Measurements from ENCODE around the gene PGBD1. TPM values are rescaled to one million over a fixed set of nuclear protein-coding genes. Genes with fewer than 3 reads are reported as not detected.
A peak's percentile ranks its signal among the peaks of the same experiment; 100 is the strongest.

Gene PGBD1
- total and polyA plus RNA-seq, 7 experiments from 2014 or later = 0.60 to 1.7 (median 1.1) TPM

DNA sequence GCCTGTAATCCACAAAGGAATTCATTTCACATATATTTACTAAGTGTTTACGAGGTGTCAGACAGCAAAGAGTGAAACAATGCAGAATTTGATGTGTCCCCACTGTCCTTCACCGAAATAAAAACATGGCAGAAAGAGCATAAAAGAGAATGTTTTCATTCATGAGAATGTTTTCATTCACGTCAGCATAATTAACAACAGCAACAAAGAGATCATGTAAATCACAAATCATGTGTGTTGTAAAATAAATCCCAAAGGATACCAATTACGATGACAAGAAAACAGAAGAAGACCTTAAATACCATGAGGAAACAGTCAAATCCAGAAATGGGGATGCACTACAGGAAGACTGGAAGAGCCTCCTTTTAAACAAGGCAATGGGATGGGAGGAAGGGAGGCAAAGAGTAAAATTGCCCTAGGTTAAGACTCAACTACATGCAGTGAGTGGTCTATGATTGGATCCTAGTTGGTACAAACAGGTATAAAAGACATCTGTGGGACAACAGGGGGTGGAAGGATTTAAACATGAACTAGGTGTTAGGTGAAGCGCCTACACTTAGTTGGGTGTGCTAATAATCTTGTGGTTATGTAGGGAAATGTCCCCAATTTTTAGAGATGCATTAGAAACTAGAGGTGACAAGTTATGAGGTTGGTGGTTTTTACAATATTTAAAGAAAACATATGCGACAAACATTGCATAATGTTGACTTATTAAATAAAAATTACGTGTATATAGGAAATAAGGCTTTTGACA lies 53.1 kb downstream of the PGBD1 start:
- peaks cover 9 to 10% of the 10 kb centered on the region in 2 donors for H3K4me1 ChIP-seq (ENCODE audit: control insufficient read depth in 2 of 2, insufficient read depth in 2 of 2, low read length in 2 of 2)
- POLR2A ChIA-PET = interaction anchor here (2.2 to 3.2 kb wide), 3 partner anchors 13 to 194 kb away, joined by 11 to 17 read pairs (median 15); partner anchors contain the start of genes ZKSCAN3 and ZKSCAN8
- no peak overlapping the region for H3K27ac ChIP-seq (ENCODE audit: low read depth, low read length)
- intact Hi-C loops (cut with micrococcal nuclease) = loop anchor here (1.0 to 10.0 kb wide), 13 partner anchors 67 to 1157 kb away; partner anchors contain the start of genes ZKSCAN4 (in 2 of the 2), ZSCAN23 (in 2 of the 2), ZSCAN26 (in 2 of the 2) and ZKSCAN8 (in 1 of the 2)
- Mint-ChIP-seq H3K27ac (peak overlapping the region in 7 of 9 donors; percentile 11 to 84 (median 47)), H3K4me3 (peak overlapping the region in 5 of 10 donors; percentile 6 to 58 (median 24)), H3K36me3 (peaks cover 0 to 2% (median 0%) of the 10 kb centered on the region in 5 donors), H3K27me3 (peaks cover 0 to 3% (median 0%) of the 10 kb centered on the region in 5 donors), H3K4me1 (peaks cover 0 to 16% (median 9%) of the 10 kb centered on the region in 7 donors), H3K9me3 (peaks cover 0 to 4% (median 0%) of the 10 kb centered on the region in 11 donors)
- CTCF ChIA-PET = interaction anchor here (0.9 to 1.2 kb wide), 2 partner anchors 21 to 1210 kb away, joined by 5 to 6 read pairs; no protein-coding TSS in a partner anchor
- no peak for DNase-seq
- H3K36me3 ChIP-seq (ENCODE audit: control insufficient read depth in 2 of 3, insufficient read depth in 3 of 3, low read length in 3 of 3) = peaks cover 0 to 6% (median 0%) of the 10 kb centered on the region in 3 experiments
- H3K27me3 ChIP-seq (ENCODE audit: control insufficient read depth in 2 of 2, insufficient read depth in 2 of 2, low read length in 2 of 2) = no peaks in the 10 kb centered on the region
- no peak overlapping the region for H3K4me3 ChIP-seq (ENCODE audit: low read length)
- no peaks in the 10 kb centered on the region for H3K9me3 ChIP-seq (ENCODE audit: control insufficient read depth in 2 of 3, low read length in 3 of 3)
- ATAC-seq = no peak

DNA sequence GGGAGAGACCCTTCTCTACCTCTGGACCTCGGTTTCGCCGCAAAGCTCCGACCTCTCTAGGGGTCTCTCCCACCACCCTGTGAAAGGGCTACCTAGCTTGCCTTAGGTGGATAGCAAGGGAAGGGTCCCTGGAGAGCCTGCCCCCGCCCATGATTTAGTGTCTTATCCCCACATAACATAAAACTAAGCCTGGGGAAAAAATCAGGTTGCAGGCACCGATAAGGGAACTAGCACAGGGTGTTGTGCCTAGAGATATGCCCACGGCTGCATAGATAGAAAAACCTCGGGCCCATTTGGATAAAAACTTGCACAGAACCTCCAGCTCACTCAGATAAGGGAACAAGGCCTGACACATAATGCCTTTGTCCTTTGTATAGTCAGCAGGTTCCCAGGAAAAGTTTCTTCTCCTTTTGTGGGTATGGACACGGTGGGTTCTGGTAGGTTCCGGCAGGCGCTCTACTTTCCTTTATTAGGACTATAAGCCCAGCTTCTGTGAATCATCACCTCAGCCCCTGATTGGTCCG lies 53.7 kb downstream of the PGBD1 start:
- CTCF ChIA-PET = interaction anchor here (0.9 to 1.2 kb wide), 2 partner anchors 20 to 1211 kb away, joined by 5 to 6 read pairs; no protein-coding TSS in a partner anchor

DNA sequence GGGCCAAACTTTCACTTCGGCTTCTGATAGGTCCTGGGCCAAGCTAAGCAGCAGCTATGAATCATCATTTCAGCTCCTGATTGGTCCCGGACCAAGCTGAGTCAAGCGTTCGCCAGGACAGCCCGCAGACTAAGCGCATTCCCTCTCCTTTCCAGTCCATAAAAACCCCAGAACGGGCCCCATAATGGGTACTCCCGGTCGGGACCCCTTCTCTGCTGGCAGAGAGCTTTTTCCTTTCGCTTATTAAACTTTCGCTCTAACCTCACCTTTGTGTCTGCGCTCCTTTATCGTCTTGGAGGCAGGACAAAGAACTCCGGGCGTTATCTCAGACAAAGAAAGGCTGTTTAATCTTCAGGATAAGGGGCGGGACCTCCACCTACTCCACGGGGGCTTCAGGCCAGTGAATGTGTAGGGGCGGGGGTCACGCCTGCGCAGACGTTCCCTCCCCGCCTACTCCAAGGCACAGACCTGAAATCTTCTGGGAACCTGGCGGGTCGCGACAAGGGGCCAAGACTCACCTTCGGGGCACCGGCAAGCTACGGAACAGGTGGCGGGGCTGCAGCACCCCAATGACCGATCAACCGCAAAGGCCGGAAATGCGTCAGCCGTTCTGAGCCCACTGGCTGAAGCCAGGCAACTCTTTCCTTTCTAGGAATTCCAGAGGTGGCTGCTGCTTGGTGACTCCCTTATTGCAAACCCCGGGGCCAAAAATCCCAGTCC lies 54.4 kb downstream of the PGBD1 start, which contains the start of gene ZSCAN31:
TSS of gene ZSCAN31 (minus strand) at position 585 of the 720 bp plus-strand sequence. CDS start 6,465 bp downstream, outside the sequence.
- peaks cover 0 to 9% (median 5%) of the 10 kb centered on the region in 5 donors for H3K36me3 Mint-ChIP-seq
- peaks cover 0 to 3% (median 0%) of the 10 kb centered on the region in 5 donors for H3K27me3 Mint-ChIP-seq
- Histone ChIP-seq H3K36me3 (ENCODE audit: control insufficient read depth in 2 of 3, insufficient read depth in 3 of 3, low read length in 3 of 3) (peaks cover 0 to 6% (median 0%) of the 10 kb centered on the region in 3 experiments), H3K4me3 (ENCODE audit: low read length) (peak within 1 kb of the TSS; percentile 97), H3K27ac (ENCODE audit: low read depth, low read length) (peak within 1 kb of the TSS; percentile 92), H3K9me3 (ENCODE audit: control insufficient read depth in 2 of 3, low read length in 3 of 3) (no peaks in the 10 kb centered on the region), H3K27me3 (ENCODE audit: control insufficient read depth in 2 of 2, insufficient read depth in 2 of 2, low read length in 2 of 2) (no peaks in the 10 kb centered on the region), H3K4me1 (ENCODE audit: control insufficient read depth in 2 of 2, insufficient read depth in 2 of 2, low read length in 2 of 2) (peaks cover 9 to 10% of the 10 kb centered on the region in 2 donors)
- CTCF ChIA-PET = interaction anchor here (0.9 to 1.2 kb wide), 2 partner anchors 20 to 1211 kb away, joined by 5 to 6 read pairs; no protein-coding TSS in a partner anchor
- DNase-seq (peak; percentile 43 to 87 (median 76)), ATAC-seq (peak; percentile 95)
- peaks cover 0 to 8% (median 3%) of the 10 kb centered on the region in 11 donors for H3K9me3 Mint-ChIP-seq
- H3K27ac Mint-ChIP-seq = peak within 1 kb of the TSS in 1 of 9 donors; percentile 47
- H3K4me1 Mint-ChIP-seq = peaks cover 0 to 16% (median 9%) of the 10 kb centered on the region in 7 donors
- peak within 1 kb of the TSS in 1 of 10 donors; percentile 58 for H3K4me3 Mint-ChIP-seq
- POLR2A ChIA-PET = interaction anchor here (0.6 to 3.2 kb wide), 10 partner anchors 12 to 1216 kb away, joined by 3 to 17 read pairs (median 4); partner anchors contain the start of genes ZKSCAN3, ZKSCAN8 and ZSCAN26
- intact Hi-C loops (cut with micrococcal nuclease) = loop anchor here (1.0 to 10.0 kb wide), 14 partner anchors 14 to 1158 kb away; partner anchors contain the start of genes ZKSCAN3 (in 2 of the 2), ZKSCAN4 (in 2 of the 2), ZSCAN23 (in 2 of the 2) and ZSCAN26 (in 2 of the 2)

More for the DNA sequence above, 53.7 kb downstream of the PGBD1 start:
- Histone ChIP-seq H3K27me3 (ENCODE audit: control insufficient read depth in 2 of 2, insufficient read depth in 2 of 2, low read length in 2 of 2) (no peaks in the 10 kb centered on the region), H3K27ac (ENCODE audit: low read depth, low read length) (peak overlapping the region; percentile 92), H3K36me3 (ENCODE audit: control insufficient read depth in 2 of 3, insufficient read depth in 3 of 3, low read length in 3 of 3) (peaks cover 0 to 6% (median 0%) of the 10 kb centered on the region in 3 experiments), H3K9me3 (ENCODE audit: control insufficient read depth in 2 of 3, low read length in 3 of 3) (no peaks in the 10 kb centered on the region), H3K4me1 (ENCODE audit: control insufficient read depth in 2 of 2, insufficient read depth in 2 of 2, low read length in 2 of 2) (peaks cover 9 to 10% of the 10 kb centered on the region in 2 donors), H3K4me3 (ENCODE audit: low read length) (peak overlapping the region; percentile 97)
- Mint-ChIP-seq H3K9me3 (peaks cover 0 to 7% (median under 1%) of the 10 kb centered on the region in 11 donors), H3K36me3 (peaks cover 0 to 5% (median under 1%) of the 10 kb centered on the region in 5 donors), H3K4me3 (peak overlapping the region in 1 of 10 donors; percentile 58), H3K27me3 (peaks cover 0 to 3% (median 0%) of the 10 kb centered on the region in 5 donors), H3K4me1 (peaks cover 0 to 16% (median 9%) of the 10 kb centered on the region in 7 donors), H3K27ac (peak overlapping the region in 1 of 9 donors; percentile 47)
- no peak for ATAC-seq
- intact Hi-C loops (cut with micrococcal nuclease) = loop anchor here (1.0 to 10.0 kb wide), 13 partner anchors 68 to 1158 kb away; partner anchors contain the start of genes ZKSCAN4 (in 2 of the 2), ZSCAN23 (in 2 of the 2), ZSCAN26 (in 2 of the 2) and ZKSCAN8 (in 1 of the 2)
- POLR2A ChIA-PET = interaction anchor here (0.6 to 3.2 kb wide), 8 partner anchors 12 to 497 kb away, joined by 3 to 17 read pairs (median 8); partner anchors contain the start of genes ZKSCAN3, ZKSCAN8 and ZSCAN26
- DNase-seq = no peak

- intact Hi-C loops (cut with micrococcal nuclease) = loop anchor here (1.0 to 10.0 kb wide), 9 partner anchors 13 to 1159 kb away; partner anchors contain the start of genes ZKSCAN3 (in 2 of the 2), ZSCAN23 (in 2 of the 2), ZKSCAN4 (in 1 of the 2) and ZKSCAN8 (in 1 of the 2)
- peak overlapping the region; percentile 97 for H3K4me3 ChIP-seq (ENCODE audit: low read length)
- DNase-seq = peak in 6 of 9 donors; percentile 18 to 34 (median 30)
- peak overlapping the region; percentile 92 for H3K27ac ChIP-seq (ENCODE audit: low read depth, low read length)
- Mint-ChIP-seq H3K4me1 (peaks cover 0 to 16% (median 9%) of the 10 kb centered on the region in 7 donors), H3K27ac (no peak overlapping the region), H3K27me3 (peaks cover 0 to 3% (median 0%) of the 10 kb centered on the region in 5 donors), H3K36me3 (peaks cover 0 to 11% (median 5%) of the 10 kb centered on the region in 5 donors), H3K9me3 (peaks cover 0 to 12% (median 6%) of the 10 kb centered on the region in 11 donors), H3K4me3 (no peak overlapping the region)
- peaks cover 0 to 6% (median 0%) of the 10 kb centered on the region in 3 experiments for H3K36me3 ChIP-seq (ENCODE audit: control insufficient read depth in 2 of 3, insufficient read depth in 3 of 3, low read length in 3 of 3)
- no peaks in the 10 kb centered on the region for H3K27me3 ChIP-seq (ENCODE audit: control insufficient read depth in 2 of 2, insufficient read depth in 2 of 2, low read length in 2 of 2)
- ChIA-PET CTCF (interaction anchor here (0.7 kb wide), 1 partner anchor 1301 kb away, joined by 3 read pairs; no protein-coding TSS in a partner anchor), POLR2A (interaction anchor here (0.8 to 3.2 kb wide), 6 partner anchors 11 to 1217 kb away, joined by 3 to 17 read pairs (median 12); partner anchors contain the start of genes ZKSCAN3, ZKSCAN8 and ZSCAN26)
- no peak for ATAC-seq
- H3K9me3 ChIP-seq (ENCODE audit: control insufficient read depth in 2 of 3, low read length in 3 of 3) = no peaks in the 10 kb centered on the region
- peaks cover 9 to 10% of the 10 kb centered on the region in 2 donors for H3K4me1 ChIP-seq (ENCODE audit: control insufficient read depth in 2 of 2, insufficient read depth in 2 of 2, low read length in 2 of 2)
Measured at GRCh38 chr6:28336284-28337120, 55.1 kb downstream of the PGBD1 start.

GRCh38 chr6:28337121-28337520 lies 55.7 kb downstream of the PGBD1 start:
- Mint-ChIP-seq H3K4me1 (peaks cover 0 to 16% (median 9%) of the 10 kb centered on the region in 7 donors), H3K27ac (no peak overlapping the region), H3K4me3 (no peak overlapping the region), H3K27me3 (peaks cover 0 to 3% (median 0%) of the 10 kb centered on the region in 5 donors), H3K9me3 (peaks cover 0 to 12% (median 6%) of the 10 kb centered on the region in 11 donors), H3K36me3 (peaks cover 0 to 11% (median 5%) of the 10 kb centered on the region in 5 donors)
- no peaks in the 10 kb centered on the region for H3K9me3 ChIP-seq (ENCODE audit: control insufficient read depth in 2 of 3, low read length in 3 of 3)
- CTCF ChIA-PET = interaction anchor here (1.2 to 1.9 kb wide), 2 partner anchors 18 to 196 kb away, joined by 3 to 6 read pairs; partner anchors contain the start of gene ZKSCAN8
- intact Hi-C loops (cut with micrococcal nuclease) = loop anchor here (5.0 to 10.0 kb wide), 8 partner anchors 85 to 1160 kb away; partner anchors contain the start of genes ZSCAN23 (in 2 of the 2), ZKSCAN4 (in 1 of the 2), ZKSCAN8 (in 1 of the 2) and ZNF184 (in 1 of the 2)
- ATAC-seq = no peak
- H3K27ac ChIP-seq (ENCODE audit: low read depth, low read length) = no peak overlapping the region
- H3K4me1 ChIP-seq (ENCODE audit: control insufficient read depth in 2 of 2, insufficient read depth in 2 of 2, low read length in 2 of 2) = peaks cover 9 to 10% of the 10 kb centered on the region in 2 donors
- DNase-seq = no peak
- POLR2A ChIA-PET = interaction anchor here (0.6 to 3.2 kb wide), 5 partner anchors 10 to 1313 kb away, joined by 3 to 17 read pairs (median 13); partner anchors contain the start of genes ZKSCAN3 and ZSCAN26
- no peaks in the 10 kb centered on the region for H3K27me3 ChIP-seq (ENCODE audit: control insufficient read depth in 2 of 2, insufficient read depth in 2 of 2, low read length in 2 of 2)
- no peak overlapping the region for H3K4me3 ChIP-seq (ENCODE audit: low read length)
- H3K36me3 ChIP-seq (ENCODE audit: control insufficient read depth in 2 of 3, insufficient read depth in 3 of 3, low read length in 3 of 3) = peaks cover 0 to 6% (median 0%) of the 10 kb centered on the region in 3 experiments
